ENCODE data around the gene HLA-E.
"Not testable (repeated sequence)": the region's sequence is repeated elsewhere in the genome, so short reads cannot be mapped to it uniquely, and the experiment has no call there.

Gene HLA-E

DNA sequence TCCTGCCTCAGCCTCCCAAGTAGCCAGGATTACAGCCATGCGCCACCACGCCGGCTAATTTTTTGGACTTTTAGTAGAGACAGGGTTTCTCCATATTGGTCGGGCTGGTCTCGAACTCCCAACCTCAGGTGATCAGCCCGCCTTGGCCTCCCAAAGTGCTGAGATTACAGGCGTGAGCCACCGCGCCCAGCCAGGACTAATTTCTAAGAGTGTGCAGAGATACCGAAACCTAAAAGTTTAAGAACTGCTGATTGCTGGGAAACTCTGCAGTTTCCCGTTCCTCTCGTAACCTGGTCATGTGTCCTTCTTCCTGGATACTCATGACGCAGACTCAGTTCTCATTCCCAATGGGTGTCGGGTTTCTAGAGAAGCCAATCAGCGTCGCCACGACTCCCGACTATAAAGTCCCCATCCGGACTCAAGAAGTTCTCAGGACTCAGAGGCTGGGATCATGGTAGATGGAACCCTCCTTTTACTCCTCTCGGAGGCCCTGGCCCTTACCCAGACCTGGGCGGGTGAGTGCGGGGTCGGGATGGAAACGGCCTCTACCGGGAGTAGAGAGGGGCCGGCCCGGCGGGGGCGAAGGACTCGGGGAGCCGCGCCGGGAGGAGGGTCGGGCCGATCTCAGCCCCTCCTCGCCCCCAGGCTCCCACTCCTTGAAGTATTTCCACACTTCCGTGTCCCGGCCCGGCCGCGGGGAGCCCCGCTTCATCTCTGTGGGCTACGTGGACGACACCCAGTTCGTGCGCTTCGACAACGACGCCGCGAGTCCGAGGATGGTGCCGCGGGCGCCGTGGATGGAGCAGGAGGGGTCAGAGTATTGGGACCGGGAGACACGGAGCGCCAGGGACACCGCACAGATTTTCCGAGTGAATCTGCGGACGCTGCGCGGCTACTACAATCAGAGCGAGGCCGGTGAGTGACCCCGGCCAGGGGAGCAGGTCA lies at the start of gene HLA-E:
Gene HLA-E (plus strand): TSS at position 429 of the 945 bp plus-strand sequence. CDS start 23 bp downstream, at position 452.
- DNase-seq (ENCODE audit: low spot score) = peak; percentile 97

DNA sequence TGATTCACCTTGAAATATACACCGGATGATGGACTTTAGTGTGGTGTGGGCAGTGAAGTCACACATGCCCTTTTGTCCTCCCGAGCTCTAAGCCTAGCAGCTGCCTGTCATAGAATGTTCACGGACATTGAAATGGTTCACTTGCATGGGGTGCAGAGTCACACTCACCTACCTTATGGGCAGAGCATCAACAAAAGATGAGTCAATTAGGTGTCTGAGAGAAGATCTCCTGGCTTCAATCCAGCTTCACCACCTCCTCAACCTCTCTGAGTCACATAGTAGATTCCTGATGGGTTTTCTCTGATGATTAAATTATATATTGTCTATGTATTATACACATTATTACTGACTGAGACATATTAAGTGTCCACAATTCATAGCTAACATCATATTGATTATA lies 48.1 kb upstream of the HLA-E start:
- no peak for DNase-seq (ENCODE audit: low spot score)

DNA sequence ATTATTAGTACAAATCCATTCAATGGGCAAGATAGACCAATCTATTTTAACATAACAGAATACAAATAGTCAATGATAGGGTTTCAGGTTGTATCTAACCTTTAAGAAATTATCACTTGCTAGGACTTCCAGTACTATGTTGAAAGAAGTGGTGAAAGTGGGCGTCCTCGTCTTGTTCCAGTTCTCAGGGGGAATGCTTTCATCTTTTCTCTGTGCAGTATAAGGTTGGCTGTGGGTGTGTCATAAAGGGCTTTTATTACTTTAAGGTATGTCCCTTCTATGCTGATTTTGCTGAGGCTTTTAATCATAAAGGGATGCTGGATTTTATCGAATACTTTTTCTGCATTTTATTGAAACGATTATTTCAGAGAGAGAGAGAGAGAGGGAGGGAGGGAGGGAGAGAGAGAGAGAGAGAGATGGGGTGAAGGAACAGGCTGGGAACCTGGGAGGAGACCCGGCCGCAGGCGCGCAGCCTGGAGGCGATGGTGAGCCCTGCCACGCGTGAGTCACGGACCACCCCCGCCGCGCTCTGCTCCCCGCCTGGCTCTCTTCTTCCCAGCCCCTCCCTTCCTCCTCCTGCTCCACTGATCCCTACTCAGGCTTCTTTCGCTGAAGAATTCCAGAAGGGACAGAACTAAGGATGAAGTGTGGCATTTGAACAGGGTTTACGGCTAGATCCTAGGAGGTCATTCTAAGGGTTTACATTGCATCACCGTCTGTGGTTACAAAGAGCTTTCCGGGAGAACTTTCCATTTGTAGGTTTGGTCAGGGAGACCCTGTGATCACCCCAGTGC lies 45.5 kb upstream of the HLA-E start:
- peak; percentile 43 for DNase-seq (ENCODE audit: low spot score)

DNA sequence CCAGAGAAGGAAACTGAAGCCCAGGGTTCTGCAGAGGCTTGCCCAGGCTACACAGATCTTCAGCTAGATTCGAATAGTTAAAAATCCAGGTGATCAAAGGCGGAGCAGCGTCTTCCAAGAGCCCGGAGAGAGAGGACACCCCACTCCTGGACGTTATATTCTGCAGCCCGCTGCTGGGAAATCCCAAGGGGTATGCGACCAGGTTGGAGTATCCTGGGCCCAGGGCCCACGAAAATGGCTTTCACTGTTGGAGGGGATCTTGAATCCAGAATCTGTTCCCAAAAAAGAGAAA lies 44.9 kb upstream of the HLA-E start:
- DNase-seq (ENCODE audit: low spot score) = no peak

DNA sequence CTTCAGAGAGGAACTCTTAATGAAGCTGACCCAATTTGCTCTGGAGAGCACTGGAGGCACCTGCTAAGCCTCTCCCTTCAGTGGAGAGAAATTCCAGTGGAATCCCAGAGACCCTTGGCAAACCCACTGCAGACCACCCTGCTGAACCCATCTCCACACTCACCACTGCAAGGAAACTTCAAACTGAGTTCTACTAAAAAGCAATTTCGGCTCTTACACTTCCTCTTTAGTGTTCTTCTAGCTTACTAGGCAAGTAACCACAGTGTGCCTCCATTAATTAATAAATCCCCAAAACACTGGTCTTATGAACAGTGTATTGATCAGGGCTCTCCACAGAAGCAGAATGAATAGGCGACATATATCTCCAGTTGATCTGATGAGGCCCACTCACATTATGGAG lies 43.0 kb upstream of the HLA-E start:
- DNase-seq (ENCODE audit: low spot score) = no peak

DNA sequence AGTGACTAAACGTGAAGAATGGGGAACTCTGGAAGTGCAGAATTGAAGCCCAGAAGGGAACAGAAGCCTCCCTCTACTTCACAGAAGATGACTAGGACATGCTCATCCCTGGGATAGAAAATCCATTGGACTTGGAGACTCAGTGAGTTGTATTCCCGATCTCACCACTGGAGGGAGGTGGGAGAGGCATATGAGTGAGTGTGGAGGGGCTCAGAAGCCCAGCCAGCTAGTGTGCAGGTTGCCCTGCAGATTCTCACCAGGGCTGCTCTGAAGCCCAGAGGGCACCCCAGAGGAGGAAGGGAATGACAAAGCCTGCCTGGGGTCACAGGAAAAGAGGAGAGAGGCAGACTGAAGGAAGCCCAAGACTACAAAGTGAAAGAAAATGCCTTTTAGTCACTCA lies 42.1 kb upstream of the HLA-E start:
- peak; percentile 57 for DNase-seq (ENCODE audit: low spot score)

DNA sequence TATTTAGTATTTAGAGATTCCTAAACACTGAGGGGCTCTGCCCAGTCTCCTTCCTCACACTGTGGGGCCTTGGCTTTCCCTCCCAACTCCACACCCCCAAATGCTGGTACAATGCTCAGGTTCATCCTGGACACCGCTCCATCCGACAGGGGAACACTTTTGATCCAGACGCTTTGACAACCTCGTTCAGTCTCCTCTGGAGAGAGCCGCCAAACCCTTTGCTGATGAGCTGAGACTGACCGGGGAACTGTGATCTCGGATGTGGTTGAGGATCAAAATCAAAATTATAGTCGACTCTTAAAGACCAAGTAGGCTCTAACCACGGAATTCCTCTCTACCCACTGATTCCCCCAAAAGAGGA lies 38.8 kb upstream of the HLA-E start:
- DNase-seq (ENCODE audit: low spot score) = no peak

DNA sequence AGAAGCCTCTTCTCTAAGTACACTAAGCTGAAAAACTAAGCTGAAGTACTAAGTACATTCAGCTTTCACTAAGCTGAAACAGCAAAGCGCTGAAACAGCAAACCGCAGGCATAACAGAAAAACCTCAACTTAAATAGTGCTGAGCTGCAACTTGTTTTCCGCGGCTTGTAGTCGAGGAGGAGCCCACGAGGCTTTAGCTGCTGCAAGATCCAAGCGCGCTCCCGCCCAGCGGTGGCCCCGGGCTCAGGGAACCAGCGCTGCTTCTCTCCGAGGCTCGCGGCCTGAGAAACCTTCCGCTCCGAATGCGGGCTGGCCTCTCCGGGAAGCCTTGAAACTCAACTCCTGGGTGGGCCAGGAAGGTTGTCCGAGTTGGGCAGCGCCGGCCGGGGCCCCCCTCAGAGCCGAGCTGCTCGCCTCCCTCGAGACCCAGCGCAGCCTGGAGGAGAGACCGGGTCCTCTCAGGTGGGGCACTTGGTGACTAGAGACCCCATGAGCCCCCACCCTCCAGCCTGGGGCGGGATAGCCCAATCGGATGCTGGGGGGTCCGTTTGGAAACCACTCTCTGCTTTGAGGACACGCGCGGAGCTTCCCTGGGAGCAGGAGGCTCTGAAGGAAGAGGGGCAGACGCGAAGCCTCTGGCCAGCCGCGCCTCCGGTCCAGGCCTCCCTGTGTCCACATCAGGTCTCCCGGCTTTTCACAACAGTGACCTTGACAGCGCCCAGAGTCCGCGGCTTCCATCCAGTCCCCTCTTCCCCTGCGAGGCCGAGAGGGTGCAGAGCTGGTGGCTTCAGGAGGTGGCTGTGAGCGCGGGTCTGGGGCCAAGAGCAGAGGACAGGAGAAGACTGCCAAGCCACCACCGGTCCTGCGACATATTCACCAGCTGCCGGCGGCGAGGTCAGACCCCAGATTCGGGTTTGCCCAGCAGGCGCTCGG lies 38.1 kb upstream of the HLA-E start:
- peak; percentile 51 for DNase-seq (ENCODE audit: low spot score)

DNA sequence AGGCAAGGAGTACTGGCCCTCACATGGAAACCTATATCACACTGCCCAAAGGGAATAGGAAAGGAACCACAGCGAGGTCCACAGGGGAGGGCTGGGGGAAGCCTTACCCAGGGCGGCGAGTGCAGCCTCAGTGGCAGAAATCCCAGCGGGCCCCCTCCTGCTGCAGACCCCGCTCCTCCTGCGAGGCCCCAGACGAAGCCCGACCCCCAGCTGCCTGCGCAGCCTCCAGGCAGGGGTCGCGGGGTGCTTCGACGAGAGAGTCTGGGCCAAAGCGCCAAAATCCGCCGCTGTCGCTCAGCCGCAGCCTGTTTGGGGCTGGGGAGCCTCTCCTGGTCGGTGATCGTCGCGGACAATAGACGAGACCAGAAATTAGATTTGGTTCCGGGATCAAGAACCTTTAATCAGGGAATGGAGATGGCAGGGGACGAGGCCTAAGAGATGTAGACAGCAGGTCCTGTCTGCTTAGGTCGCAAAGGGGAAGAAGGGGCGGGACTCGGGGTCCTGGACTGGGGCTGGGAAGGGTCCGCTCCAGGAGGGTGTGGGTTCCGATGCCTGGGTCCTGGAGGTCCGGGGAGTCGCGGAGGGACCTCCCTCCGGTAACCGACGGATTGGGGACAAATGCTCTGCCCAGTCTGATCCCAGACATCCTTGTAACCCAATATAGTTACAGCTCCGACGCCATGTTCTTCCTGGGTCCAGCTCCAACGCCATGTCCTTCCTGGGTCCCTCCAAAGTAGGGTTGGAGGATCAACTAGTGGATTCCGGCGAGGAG lies 36.4 kb upstream of the HLA-E start:
- no peak for DNase-seq (ENCODE audit: low spot score)

DNA sequence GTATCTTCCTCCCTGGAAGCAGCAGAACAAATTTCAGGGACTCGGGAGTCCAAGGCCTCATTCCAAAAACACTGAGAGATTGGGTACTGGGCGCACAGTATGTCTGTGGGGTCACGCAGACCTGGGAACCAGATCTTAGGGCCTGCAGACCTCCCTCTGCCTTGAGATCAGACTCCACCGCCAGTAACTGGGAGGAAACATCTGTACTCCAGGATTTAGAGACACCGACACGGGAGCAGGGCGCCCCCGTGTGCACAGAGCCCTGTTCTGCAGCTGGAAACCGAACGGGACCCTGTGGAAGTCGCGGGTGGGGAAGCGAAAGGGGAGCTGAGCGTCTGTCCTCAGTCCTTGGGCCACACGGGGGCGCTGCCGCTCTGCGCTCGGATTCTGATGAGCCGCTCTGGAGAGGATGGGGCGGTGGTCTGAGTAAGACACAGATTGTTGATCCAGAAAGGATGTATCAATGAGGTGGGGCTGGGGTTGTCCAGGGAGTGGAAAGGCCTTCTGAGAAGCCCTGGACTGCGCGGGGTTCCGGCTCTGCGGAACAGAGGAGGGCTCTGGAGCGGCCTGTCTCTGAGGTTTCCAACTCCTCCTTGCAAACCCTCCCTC lies 35.7 kb upstream of the HLA-E start:
- peak; percentile 87 for DNase-seq (ENCODE audit: low spot score)

DNA sequence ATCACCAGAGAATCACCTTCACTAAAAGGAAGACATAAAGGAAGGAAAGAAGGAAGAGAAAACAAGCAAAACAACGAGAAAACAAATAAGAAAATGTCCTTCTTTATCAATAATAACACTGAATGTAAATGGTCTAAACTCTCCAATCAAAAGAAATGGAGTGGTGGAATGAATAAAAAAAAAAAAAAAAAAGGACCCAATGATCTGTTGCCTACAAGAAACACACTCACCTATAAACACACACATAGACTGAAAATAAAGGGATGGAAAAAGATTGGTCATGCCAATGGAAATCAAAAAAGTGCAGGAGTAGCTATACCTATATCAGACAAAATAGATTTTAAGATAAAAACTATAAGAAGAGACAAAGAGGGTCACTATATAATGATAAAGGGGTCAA lies 30.2 kb upstream of the HLA-E start:
- no peak for DNase-seq (ENCODE audit: low spot score)

DNA sequence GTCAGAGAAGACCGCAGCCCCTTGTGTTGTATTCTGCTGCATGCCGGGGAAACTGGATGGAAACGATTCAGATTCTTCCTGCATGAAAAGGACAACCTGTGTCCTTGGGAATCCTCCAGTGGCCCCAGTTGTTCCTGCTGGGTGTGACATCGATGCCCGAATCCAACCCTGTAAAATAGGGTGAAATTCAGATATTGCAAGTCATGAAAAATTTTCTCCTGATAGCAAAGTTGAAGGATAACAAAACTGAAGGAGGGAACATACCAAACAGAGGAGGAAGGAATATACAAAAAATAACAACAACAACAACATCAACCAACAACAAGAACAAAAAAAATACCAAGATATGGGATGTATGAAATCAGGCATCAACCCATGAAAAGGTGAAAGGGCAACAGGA lies 28.3 kb upstream of the HLA-E start:
- no peak for DNase-seq (ENCODE audit: low spot score)

DNA sequence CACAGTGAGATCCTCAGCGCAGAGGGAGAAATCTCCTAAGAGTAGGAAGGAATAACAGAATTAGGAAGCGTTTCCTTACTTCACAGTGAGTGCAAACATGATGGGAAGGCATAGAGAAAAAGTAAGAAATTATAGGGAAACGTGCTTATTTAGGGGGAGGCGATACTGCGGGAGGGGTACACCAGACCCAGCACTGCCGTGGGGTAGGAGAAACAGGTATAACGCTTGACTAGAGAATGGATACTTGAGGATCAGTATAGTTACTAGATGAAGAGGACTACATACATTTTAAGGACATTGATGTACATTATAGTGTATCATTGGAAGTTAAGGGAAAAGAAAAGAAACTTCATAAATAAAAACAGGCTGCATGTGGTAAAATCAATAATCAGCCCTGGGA lies 26.8 kb upstream of the HLA-E start:
- DNase-seq (ENCODE audit: low spot score) = no peak

DNA sequence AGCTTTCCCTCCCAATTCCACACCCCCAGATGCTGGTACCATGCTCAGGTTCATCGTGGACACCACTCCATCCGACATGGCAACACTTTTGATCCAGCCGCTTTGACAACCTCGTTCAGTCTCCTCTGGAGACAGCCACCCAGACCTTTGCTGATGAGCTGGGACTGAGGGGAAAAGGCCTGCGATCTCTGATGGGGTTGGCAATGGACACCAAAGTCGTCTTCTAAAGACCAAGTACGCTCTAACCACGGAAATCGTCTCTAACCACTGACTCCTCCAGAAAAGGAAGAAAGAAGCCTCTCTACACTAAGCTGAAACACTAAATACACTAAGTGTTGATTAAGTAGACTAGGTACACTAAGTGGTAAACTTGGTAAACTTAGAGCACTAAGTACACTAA lies 26.1 kb upstream of the HLA-E start:
- no peak for DNase-seq (ENCODE audit: low spot score)

DNA sequence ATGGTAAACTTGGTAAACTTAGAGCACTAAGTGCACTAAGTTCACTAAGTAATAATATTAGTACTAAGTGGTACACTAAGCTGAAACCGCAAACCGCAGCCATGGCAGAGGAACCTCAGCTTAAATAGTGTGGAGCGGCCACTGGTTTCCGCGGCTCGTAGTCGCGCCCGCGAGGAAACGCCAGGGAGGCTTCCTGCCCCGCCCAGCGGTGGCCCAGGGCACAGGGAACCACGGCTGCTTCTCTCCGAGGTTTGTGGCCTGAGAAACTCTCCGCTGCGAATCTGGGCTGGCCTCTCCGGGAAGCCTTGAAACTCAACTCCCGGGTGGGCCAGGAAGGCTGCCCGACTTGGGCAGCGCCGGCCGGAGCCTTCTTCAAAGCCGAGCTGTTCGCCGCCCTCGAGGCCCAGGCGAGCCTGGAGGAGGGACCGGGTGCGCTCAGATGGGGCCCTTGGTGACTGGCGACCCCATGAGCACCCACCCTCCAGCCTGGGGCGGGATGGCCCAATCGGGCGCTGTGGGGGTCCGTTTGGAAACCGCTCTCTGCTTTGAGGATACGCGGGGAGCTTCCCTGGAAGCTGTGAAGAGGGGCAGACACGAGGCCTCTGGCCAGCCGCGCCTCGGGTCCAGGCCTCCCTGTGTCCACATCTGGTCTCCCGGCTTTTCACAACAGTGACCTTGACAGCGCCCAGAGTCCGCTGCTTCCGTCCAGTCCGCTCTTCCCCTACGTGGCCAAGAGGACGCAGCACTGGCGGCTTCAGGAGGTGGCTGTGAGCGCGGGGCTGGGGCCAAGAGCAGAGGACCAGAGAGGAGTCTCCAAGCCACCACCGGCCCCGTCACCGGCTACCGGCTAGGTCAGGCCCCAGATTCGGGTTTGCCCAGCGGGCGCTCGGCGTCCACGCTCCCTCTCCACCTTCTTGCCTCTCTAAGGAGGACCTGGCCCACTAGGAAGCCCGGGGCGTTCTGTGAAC lies 25.4 kb upstream of the HLA-E start:
- DNase-seq (ENCODE audit: low spot score) = peak; percentile 41

DNA sequence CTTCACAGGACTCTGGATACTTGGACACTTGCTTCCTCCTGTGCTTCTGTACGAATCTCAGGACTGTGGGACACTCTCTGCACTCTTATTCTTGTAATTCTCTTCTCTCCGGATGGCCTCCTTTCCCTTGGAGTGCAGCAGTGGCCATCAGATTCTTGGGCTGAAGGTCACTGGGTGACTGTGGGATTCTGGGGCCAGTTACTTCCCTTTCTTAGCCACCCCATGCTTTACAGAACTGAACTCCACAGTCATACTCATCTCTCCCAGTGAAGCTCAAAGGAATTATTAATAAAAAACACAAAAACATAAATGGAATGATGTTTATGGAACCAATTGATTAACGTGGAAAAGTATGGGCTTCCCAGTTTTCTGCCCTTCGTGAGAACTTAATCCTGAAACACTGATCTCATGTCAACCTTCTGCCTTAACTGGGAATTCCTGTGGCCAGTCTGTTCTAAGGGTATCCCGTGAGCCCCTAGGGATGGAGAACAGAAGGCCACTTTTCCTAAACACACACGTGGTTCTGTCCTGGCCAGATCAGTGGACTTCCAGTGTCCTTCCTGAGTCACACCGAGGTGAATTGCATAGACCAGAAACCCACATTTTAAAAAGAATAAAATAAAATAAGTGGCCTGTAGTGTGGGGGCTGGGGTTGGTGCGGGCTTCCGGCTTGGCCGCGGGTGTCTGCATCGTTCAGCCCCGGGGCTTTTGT lies 23.6 kb upstream of the HLA-E start:
- DNase-seq (ENCODE audit: low spot score) = no peak

DNA sequence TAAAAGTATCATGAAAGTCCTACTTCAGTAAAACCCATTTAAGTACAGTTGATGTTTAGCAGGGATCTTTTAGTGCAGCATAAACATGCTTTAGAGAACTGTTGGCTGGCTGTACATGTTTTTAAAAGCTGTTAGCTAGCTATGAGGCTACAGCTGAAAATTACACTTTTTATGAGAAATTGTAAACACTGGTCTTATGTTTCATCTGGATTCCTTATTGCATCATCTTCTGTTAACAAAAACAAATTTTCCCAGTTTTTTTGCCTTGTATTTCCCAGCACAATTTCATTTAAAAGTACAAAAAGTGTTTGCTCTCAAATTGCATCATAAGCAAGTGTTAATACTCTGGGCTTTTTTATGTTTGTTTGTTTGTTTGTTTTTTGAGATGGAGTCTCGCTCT lies 18.3 kb upstream of the HLA-E start:
- no peak for DNase-seq (ENCODE audit: low spot score)

DNA sequence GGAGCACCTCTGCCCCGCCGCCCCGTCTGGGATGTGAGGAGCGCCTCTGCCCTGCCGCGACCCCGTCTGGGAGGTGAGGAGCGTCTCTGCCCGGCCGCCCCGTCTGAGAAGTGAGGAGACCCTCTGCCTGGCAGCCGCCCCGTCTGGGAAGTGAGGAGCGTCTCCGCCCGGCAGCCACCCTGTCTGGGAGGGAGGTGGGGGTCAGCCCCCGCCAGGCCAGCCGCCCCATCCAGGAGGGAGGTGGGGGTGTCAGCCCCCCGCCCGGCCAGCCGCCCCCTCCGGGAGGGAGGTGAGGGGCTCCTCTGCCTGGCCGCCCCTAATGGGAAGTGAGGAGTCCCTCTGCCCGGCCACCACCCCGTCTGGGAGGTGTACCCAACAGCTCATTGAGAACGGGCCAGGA lies 14.2 kb upstream of the HLA-E start:
- not testable (repeated sequence) for DNase-seq (ENCODE audit: low spot score)

DNA sequence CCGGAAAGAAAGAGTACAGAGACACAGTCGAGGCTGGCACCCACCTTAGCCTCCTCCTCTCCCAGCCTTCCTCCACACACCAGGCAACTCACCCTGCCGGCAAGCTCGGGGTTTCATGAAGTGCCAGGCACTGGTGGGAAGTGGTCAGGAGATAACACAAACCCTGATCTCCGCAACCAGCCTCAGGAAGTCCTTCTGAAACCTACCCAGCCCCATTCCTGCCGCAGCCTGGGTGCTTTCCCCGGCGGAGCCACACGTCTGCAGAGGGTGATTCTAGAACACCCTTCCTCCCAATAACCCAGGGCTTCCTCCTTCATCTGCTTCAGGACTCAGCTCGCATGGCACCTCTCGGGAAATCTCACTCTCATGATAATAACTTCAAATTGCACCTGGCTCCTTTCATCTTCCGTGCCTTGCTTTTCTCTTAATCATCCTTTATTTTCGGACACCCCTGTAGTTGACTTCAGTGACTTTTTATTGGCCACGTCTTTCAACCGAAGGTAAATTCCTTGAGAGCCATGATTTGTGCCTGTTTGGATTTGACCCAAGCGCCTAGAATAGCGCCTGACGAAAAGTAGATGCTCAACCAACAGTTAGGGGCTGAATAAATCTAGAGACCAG lies 8.7 kb upstream of the HLA-E start:
- DNase-seq (ENCODE audit: low spot score) = no peak
